ENCODE measurements around the gene COMMD9. TPM values are rescaled to one million over a fixed set of nuclear protein-coding genes. Genes with fewer than 3 reads are reported as not detected.

The COMMD9 gene
- total RNA-seq, 1 experiment from 2014 or later = 70.8 TPM

DNA sequence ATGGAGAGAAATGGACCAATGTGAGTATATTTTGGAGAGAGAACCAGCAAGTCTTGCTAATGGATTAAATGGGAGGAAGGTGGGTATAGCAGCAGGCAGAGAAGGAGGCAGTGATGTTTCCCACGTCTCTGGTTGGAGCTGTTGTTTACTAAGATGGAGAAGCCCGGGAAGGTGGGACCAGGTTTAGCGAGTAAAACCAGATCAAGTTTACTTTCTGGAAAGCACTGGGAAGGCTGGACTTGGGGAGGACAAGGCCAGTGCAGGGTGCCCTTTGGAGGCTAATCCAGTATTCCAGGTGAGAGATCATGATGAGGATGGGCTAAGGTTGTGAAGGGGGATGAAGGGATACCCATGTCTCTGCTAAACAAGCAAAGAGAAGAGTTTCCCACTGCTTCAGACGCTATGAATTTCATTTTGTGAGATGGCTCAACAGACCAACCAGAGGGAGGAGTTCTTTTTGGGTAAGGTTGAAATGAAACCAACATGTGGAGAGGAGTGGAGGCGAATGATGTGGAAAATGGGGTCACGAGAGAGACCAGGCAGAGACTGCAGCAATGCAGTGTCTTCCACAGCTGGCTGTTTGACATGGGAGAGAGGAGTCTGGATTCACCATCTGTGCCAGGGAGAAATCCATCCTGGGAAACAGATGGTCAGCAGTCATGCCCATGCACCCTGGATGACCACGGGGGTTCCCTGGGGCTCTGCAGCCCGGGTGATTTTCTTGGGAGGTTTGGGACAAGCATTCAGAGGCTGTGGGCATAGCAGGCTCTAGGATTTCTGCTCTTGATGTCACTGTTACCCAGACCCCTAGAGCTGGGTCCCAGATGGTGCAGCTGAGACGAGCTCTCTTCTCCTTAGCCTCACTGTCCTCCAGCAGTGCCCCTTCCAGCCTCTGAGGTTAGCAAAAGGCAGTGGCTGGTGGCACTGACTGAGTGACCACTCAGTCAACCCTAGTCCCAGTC lies 24.9 kb downstream of the COMMD9 start:
- no peaks in the 10 kb centered on the region for H3F3A ChIP-seq (ENCODE audit: low read length, unreplicated experiment)
- H3K27me3 ChIP-seq (ENCODE audit: low read length) = no peaks in the 10 kb centered on the region
- POLR2A ChIA-PET (ENCODE audit: unreplicated experiment) = no interaction called here
- no peaks in the 10 kb centered on the region for H3K9me2 ChIP-seq (replicated peaks; ENCODE audit: low read length)
- H4K20me1 ChIP-seq (ENCODE audit: low read length) = no peaks in the 10 kb centered on the region
- no peaks in the 10 kb centered on the region for H3K36me3 ChIP-seq (ENCODE audit: low read depth, low read length)
- no peak overlapping the region for H3K4me3 ChIP-seq (ENCODE audit: low read length)
- no TSS peak for BruUV-seq (replicated peaks)
- H3K9ac ChIP-seq (ENCODE audit: low read length) = no peak overlapping the region
- H2AFZ ChIP-seq (ENCODE audit: low read length) = no peak overlapping the region
- no peak for TF ChIP-seq CTCF (conservative IDR thresholded peaks at IDR 0.05; ENCODE audit: low read depth, low read length)
- TF ChIP-seq EZH2phosphoT487 (IDR thresholded peaks at IDR 0.05; ENCODE audit: borderline replicate concordance, low read length) = no peak
- TF ChIP-seq EZH2 (IDR thresholded peaks at IDR 0.05; ENCODE audit: low read length, unreplicated experiment) = no peak
- H3K27ac ChIP-seq (ENCODE audit: low read length) = no peak overlapping the region
- no peaks in the 10 kb centered on the region for H3K79me2 ChIP-seq (ENCODE audit: low read length)
- ATAC-seq (no peak), DNase-seq (no peak)
- no peaks in the 10 kb centered on the region for H3K4me1 ChIP-seq (ENCODE audit: insufficient read depth, low read length)
- intact Hi-C loops (cut with micrococcal nuclease) = no loop called here
- no peak overlapping the region for H3K4me2 ChIP-seq (ENCODE audit: low read length)
- H3K9me3 ChIP-seq (ENCODE audit: low read length) = no peaks in the 10 kb centered on the region
- CTCF ChIA-PET = interaction anchor here (1.0 to 1.5 kb wide), 2 partner anchors 132 to 442 kb away, joined by 5 to 6 read pairs; no protein-coding TSS in a partner anchor

DNA sequence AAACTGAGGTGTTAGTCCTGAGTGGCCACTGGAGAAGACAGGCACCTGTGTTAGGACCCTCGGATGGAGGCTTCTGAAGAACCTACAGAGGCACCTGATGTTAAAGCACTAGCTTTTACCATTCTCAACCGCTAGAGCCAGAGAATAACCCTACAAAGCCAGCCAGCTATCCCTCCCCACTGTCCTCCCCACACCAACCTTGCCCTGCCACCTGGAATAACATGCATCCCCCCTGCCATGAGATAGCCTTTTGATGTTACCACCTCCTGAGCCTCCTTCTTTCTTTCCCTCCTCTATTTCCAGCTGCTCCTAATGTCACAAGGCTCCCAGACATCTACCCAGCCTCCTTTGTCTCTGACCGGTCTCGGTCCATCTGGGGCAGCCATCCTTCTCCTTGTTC lies 28.1 kb downstream of the COMMD9 start:
- intact Hi-C loops (cut with micrococcal nuclease) = no loop called here
- peaks cover 6% of the 10 kb centered on the region; the same call in 1 of the 2 replicates for H3K4me1 ChIP-seq (ENCODE audit: insufficient read depth, low read length)
- ChIA-PET POLR2A (ENCODE audit: unreplicated experiment) (no interaction called here), CTCF (interaction anchor here (0.6 kb wide), 1 partner anchor 464 kb away, joined by 3 read pairs; no protein-coding TSS in a partner anchor)
- no peak overlapping the region for H3K27ac ChIP-seq (ENCODE audit: low read length)
- no peak overlapping the region for H3K4me2 ChIP-seq (ENCODE audit: low read length)
- H3K9me2 ChIP-seq (replicated peaks; ENCODE audit: low read length) = no peaks in the 10 kb centered on the region
- H2AFZ ChIP-seq (ENCODE audit: low read length) = no peak overlapping the region
- BruUV-seq (replicated peaks) = no TSS peak
- no peak overlapping the region for H3K9ac ChIP-seq (ENCODE audit: low read length)
- H3K36me3 ChIP-seq (ENCODE audit: low read depth, low read length) = no peaks in the 10 kb centered on the region
- DNase-seq = no peak
- no peaks in the 10 kb centered on the region for H3K79me2 ChIP-seq (ENCODE audit: low read length)
- no peaks in the 10 kb centered on the region for H3K27me3 ChIP-seq (ENCODE audit: low read length)
- H3F3A ChIP-seq (ENCODE audit: low read length, unreplicated experiment) = no peaks in the 10 kb centered on the region
- H3K4me3 ChIP-seq (ENCODE audit: low read length) = no peak overlapping the region
- ATAC-seq = no peak
- H4K20me1 ChIP-seq (ENCODE audit: low read length) = no peaks in the 10 kb centered on the region
- no peak for TF ChIP-seq CTCF (conservative IDR thresholded peaks at IDR 0.05; ENCODE audit: low read depth, low read length)
- TF ChIP-seq EZH2 (IDR thresholded peaks at IDR 0.05; ENCODE audit: low read length, unreplicated experiment) = no peak
- TF ChIP-seq EZH2phosphoT487 (IDR thresholded peaks at IDR 0.05; ENCODE audit: borderline replicate concordance, low read length) = no peak
- H3K9me3 ChIP-seq (ENCODE audit: low read length) = no peaks in the 10 kb centered on the region
